HL-60 (cell line): Measurements from ENCODE around the gene ERP29.

Source experiments
- DNase-seq, 2 experiments: peaks; one replicate each; pipeline ENCODE4 v3.0.0-alpha.2; 2010 to 2020; ENCODE audit warnings: low read depth in 1 of 2, low spot score in 1 of 2
- H3K27ac ChIP-seq: fragments of 250-450 bp; sonication (Bioruptor Pico); replicated peaks from 2 replicates; pipeline ENCODE4 v1.5.1; 2020; ENCODE audit warnings: mild to moderate bottlenecking, moderate library complexity
- H3K27me3 ChIP-seq: fragments of 250-450 bp; sonication (Bioruptor Pico); 2 replicates; pipeline ENCODE4 v1.5.1; 2021; ENCODE audit warnings: mild to moderate bottlenecking, moderate library complexity; ENCODE audit not compliant: insufficient read depth, poor library complexity, severe bottlenecking
- H3K4me3 ChIP-seq: replicated peaks from 2 replicates; pipeline ENCODE4 v1.5.1; 2011; ENCODE audit warnings: mild to moderate bottlenecking, control low read depth, low read length; ENCODE audit not compliant: insufficient read depth
- CTCF ChIP-seq: IDR thresholded peaks from one replicate; pipeline ENCODE4 v1.5.1; 2011; ENCODE audit warnings: low read length, control low read depth, inconsistent platforms; ENCODE audit not compliant: insufficient read depth
- GABPA ChIP-seq: IDR thresholded peaks from 2 replicates; pipeline ENCODE4 v1.6.1; 2012; ENCODE audit warnings: low read depth
- POLR2AphosphoS5 ChIP-seq: IDR thresholded peaks from 2 replicates; pipeline ENCODE4 v1.6.1; 2012; ENCODE audit warnings: low read depth
- REST ChIP-seq: IDR thresholded peaks from 2 replicates; pipeline ENCODE4 v1.6.1; 2012; ENCODE audit warnings: low read depth; ENCODE audit not compliant: insufficient replicate concordance
- SPI1 ChIP-seq: IDR thresholded peaks from 2 replicates; pipeline ENCODE4 v1.6.1; 2012; ENCODE audit warnings: low read depth, mild to moderate bottlenecking, borderline replicate concordance

Gene ERP29

DNA sequence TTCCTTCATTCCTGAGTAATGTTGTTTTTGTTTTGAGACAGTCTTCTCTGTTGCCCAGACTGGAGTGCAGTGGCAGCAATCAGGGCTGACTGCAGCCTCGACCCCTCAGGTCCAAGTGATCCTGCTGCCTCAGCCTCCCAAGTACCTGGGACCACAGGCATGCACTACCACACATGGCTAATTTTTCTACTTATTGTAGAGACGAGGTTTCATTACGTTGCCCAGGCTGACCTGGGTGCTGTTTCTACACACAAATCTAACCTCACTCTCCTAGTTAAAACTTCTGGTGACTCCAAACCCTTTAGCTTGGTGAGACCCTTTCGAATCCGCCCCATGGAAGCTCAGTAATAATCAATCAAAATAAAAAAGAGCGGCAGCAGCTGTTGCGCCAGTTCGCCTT, 1.5 kb upstream of the ERP29 start:
- TF ChIP-seq REST, result no peak
- no peak for TF ChIP-seq CTCF
- TF ChIP-seq GABPA, result no peak
- TF ChIP-seq SPI1, result no peak
- no peak for TF ChIP-seq POLR2AphosphoS5
- H3K27ac ChIP-seq, result peak overlapping the region; percentile 99
- DNase-seq, result no peak
- no peak overlapping the region for H3K4me3 ChIP-seq
- no peaks in the 10 kb centered on the region for H3K27me3 ChIP-seq

DNA sequence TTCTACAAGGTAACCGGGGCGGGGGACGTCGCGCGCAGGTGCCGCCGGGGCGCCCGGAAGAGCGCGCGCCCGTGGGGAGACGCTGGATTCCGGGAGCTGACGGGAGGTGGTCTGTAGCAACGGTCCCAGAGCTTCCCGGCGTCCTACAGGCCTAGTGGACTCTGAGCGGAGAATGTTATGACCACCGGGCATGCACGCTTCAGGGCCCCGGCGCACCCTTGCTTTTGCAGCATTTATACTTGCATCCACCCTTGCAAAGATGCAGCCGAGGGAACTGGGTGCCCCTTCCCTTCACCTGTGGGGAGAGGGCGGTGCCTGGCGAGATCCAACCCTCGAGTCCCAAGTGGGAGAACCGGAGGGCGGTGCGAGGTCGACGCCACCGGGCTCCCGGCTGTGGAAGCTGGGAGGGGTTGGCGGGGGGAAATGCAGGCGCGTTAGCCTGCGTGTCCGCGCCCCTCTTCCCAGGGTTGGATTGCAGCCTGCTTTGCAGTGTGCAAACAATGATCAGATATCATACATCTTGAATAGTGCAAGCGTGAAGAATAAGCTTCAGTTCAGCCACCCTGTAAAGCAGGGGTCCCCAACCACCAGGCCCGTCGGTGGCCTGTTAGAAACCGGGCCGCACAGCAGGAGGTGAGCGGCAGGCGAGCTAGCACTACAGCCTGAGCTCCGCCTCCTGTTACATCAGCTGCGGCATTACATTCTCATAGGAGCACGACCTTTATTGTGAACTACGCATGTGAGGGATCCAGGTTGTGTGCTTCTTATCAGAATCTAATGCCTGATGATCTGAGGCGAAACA, 576 bp downstream of the ERP29 start:
- Histone ChIP-seq H3K4me3 (peak overlapping the region; percentile 71), H3K27me3 (no peaks in the 10 kb centered on the region), H3K27ac (peak overlapping the region; percentile 99)
- no peak for TF ChIP-seq REST
- TF ChIP-seq POLR2AphosphoS5, result peak; percentile 65; the same call in 1 of the 2 replicates
- DNase-seq, result peak; percentile 69 to 88

- DNase-seq, result no peak
- H3K4me3 ChIP-seq, result peak overlapping the region; percentile 71; the same call in 1 of the 2 replicates
- peak overlapping the region; percentile 40 for H3K27ac ChIP-seq
- no peaks in the 10 kb centered on the region for H3K27me3 ChIP-seq
- TF ChIP-seq GABPA, result no peak
- TF ChIP-seq SPI1, result no peak
- no peak for TF ChIP-seq REST
- TF ChIP-seq POLR2AphosphoS5, result no peak
- TF ChIP-seq CTCF, result no peak
Measured at GRCh38 chr12:112015938-112016337, 2.7 kb downstream of the ERP29 start.
